Astrocyte of the spinal cord (primary cell): ENCODE results near the gene HOXB6.

ENCODE experiments used
- DNase-seq: peaks from one replicate; pipeline ENCODE4 v3.0.0; 2011; ENCODE audit warnings: low read depth, low spot score
- H3K4me3 ChIP-seq: 2 replicates; pipeline ENCODE4 v1.5.1; 2011; ENCODE audit warnings: low read depth, mild to moderate bottlenecking, low read length, moderate library complexity
- CTCF ChIP-seq: IDR thresholded peaks from 2 replicates; pipeline ENCODE4 v1.5.1; 2012; ENCODE audit warnings: low read depth, mild to moderate bottlenecking, low read length, inconsistent platforms
- in situ Hi-C: cut with HindIII; loops from 2 replicates; pipeline ENCODE4 v1.10.0; 2017; ENCODE audit warnings: low sequenced_read_pairs

HOXB6 gene

GRCh38 chr17:48621410-48622392 is 16.9 kb upstream of the HOXB6 start:
- TF ChIP-seq CTCF = no peak
- peak; percentile 36 for DNase-seq
- peak overlapping the region; percentile 74 for H3K4me3 ChIP-seq
- in situ Hi-C loops = no loop called here

- DNase-seq = peak; percentile 73
- in situ Hi-C loops = no loop called here
- no peak for TF ChIP-seq CTCF
- peak overlapping the region; percentile 74 for H3K4me3 ChIP-seq
Observed at GRCh38 chr17:48620461-48621139, 15.8 kb upstream of the HOXB6 start.

- in situ Hi-C loops = no loop called here
- DNase-seq = peak; percentile 48
- H3K4me3 ChIP-seq = peak overlapping the region; percentile 74
- TF ChIP-seq CTCF = no peak
Observed at GRCh38 chr17:48619826-48620449, 15.2 kb upstream of the HOXB6 start.

GRCh38 chr17:48618256-48618896 is 13.6 kb upstream of the HOXB6 start:
- TF ChIP-seq CTCF = peak; percentile 93
- in situ Hi-C loops = no loop called here
- peak; percentile 91 for DNase-seq
- peak overlapping the region; percentile 74 for H3K4me3 ChIP-seq

- peak; percentile 24 for DNase-seq
- H3K4me3 ChIP-seq = peak overlapping the region; percentile 74
- in situ Hi-C loops = no loop called here
- no peak for TF ChIP-seq CTCF
Observed at GRCh38 chr17:48617471-48618255, 12.9 kb upstream of the HOXB6 start.
